Measurements from ENCODE around the gene SPATA31E1. TPM values are rescaled to one million over a fixed set of nuclear protein-coding genes. Genes with fewer than 3 reads are reported as not detected.

Gene SPATA31E1
- total RNA-seq, 6 donors from 2014 or later: not detected

GRCh38 chr9:87868635-87869034 is 14.0 kb upstream of the SPATA31E1 start:
- WGBS, 2 donors: 83 to 100% methylated on average over 1 of the region's 3 CpGs
- no peaks in the 10 kb centered on the region for H3K9me3 ChIP-seq
- H3K27ac ChIP-seq: no peak overlapping the region
- H3K4me3 ChIP-seq: no peak overlapping the region
- H3K4me1 ChIP-seq: no peaks in the 10 kb centered on the region
- no peaks in the 10 kb centered on the region for H3K27me3 ChIP-seq
- H3K36me3 ChIP-seq: no peaks in the 10 kb centered on the region
- DNase-seq (no peak), ATAC-seq (ENCODE audit: low FRiP score in 2 of 2) (no peak)
- TF ChIP-seq POLR2A (IDR thresholded peaks at IDR 0.05) (no peak), POLR2AphosphoS5 (IDR thresholded peaks at IDR 0.05) (no peak), EP300 (IDR thresholded peaks at IDR 0.05) (no peak)
- TF ChIP-seq, protein P1, sequence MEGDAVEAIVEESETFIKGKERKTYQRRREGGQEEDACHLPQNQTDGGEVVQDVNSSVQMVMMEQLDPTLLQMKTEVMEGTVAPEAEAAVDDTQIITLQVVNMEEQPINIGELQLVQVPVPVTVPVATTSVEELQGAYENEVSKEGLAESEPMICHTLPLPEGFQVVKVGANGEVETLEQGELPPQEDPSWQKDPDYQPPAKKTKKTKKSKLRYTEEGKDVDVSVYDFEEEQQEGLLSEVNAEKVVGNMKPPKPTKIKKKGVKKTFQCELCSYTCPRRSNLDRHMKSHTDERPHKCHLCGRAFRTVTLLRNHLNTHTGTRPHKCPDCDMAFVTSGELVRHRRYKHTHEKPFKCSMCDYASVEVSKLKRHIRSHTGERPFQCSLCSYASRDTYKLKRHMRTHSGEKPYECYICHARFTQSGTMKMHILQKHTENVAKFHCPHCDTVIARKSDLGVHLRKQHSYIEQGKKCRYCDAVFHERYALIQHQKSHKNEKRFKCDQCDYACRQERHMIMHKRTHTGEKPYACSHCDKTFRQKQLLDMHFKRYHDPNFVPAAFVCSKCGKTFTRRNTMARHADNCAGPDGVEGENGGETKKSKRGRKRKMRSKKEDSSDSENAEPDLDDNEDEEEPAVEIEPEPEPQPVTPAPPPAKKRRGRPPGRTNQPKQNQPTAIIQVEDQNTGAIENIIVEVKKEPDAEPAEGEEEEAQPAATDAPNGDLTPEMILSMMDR (IDR thresholded peaks at IDR 0.05): no peak

- 90 to 95% methylated on average over 9 to 11 of the region's 11 CpGs for WGBS, 2 donors
- TF ChIP-seq EP300 (IDR thresholded peaks at IDR 0.05): no peak
- TF ChIP-seq POLR2AphosphoS5 (IDR thresholded peaks at IDR 0.05): no peak
- TF ChIP-seq POLR2A (IDR thresholded peaks at IDR 0.05): no peak
- TF ChIP-seq, protein P1 (IDR thresholded peaks at IDR 0.05): no peak
- Histone ChIP-seq H3K27me3 (no peaks in the 10 kb centered on the region), H3K4me1 (no peaks in the 10 kb centered on the region), H3K27ac (no peak overlapping the region), H3K4me3 (no peak overlapping the region), H3K36me3 (no peaks in the 10 kb centered on the region), H3K9me3 (no peaks in the 10 kb centered on the region)
- DNase-seq: no peak
- ATAC-seq (ENCODE audit: low FRiP score in 2 of 2): peak in 1 of 2 donors; percentile 4
Observed at GRCh38 chr9:87869082-87869481, 13.6 kb upstream of the SPATA31E1 start.

DNA sequence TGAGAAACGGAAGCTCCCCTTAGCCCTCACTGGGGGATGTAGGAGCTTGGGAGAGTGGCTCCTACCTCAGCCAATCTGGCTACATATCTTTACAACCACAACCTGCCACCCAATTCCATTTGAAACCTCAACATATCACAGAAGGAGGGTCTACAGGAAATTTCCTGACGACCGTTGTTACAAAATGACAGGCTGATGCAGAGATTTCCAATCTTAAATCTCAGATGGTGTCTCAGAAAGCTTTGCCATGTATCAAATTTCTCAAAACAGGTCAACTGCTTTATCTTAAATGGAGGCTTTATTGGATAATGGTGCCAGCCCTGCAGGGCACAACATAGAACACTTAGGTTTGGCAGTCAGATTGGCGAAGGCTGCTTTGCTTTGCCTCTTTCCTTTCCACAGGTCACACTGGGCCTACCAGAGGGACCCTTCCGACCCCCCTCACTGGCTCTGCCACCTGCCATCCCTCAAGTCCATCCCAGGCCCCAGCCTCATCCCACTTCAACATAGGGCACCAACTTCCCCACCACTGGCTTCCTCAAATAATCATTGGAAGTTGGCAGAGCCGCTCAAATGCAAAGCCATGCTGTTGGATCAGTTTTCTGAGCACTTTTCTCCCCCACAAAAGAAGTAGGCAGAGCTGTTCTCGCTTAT is 11.1 kb upstream of the SPATA31E1 start:
- TF ChIP-seq EP300 (IDR thresholded peaks at IDR 0.05) (no peak), POLR2AphosphoS5 (IDR thresholded peaks at IDR 0.05) (no peak), POLR2A (IDR thresholded peaks at IDR 0.05) (no peak)
- TF ChIP-seq, protein P1 (IDR thresholded peaks at IDR 0.05): no peak
- H3K27ac ChIP-seq: no peak overlapping the region
- no peak overlapping the region for H3K4me3 ChIP-seq
- no peak for ATAC-seq (ENCODE audit: low FRiP score in 2 of 2)
- H3K9me3 ChIP-seq: no peaks in the 10 kb centered on the region
- no peaks in the 10 kb centered on the region for H3K27me3 ChIP-seq
- WGBS, 2 donors: 88 to 99% methylated on average over 6 to 7 of the region's 7 CpGs
- DNase-seq: no peak
- H3K36me3 ChIP-seq: no peaks in the 10 kb centered on the region
- H3K4me1 ChIP-seq: no peaks in the 10 kb centered on the region

GRCh38 chr9:87872079-87872624 is 10.5 kb upstream of the SPATA31E1 start:
- ATAC-seq (ENCODE audit: low FRiP score in 2 of 2) (no peak), DNase-seq (no peak)
- no peak overlapping the region for H3K27ac ChIP-seq
- no peaks in the 10 kb centered on the region for H3K4me1 ChIP-seq
- TF ChIP-seq EP300 (IDR thresholded peaks at IDR 0.05) (no peak), POLR2AphosphoS5 (IDR thresholded peaks at IDR 0.05) (no peak), POLR2A (IDR thresholded peaks at IDR 0.05) (no peak)
- TF ChIP-seq, protein P1 (IDR thresholded peaks at IDR 0.05): no peak
- H3K9me3 ChIP-seq: no peaks in the 10 kb centered on the region
- WGBS, 2 donors: 90 to 95% methylated on average over 4 of the region's 8 CpGs
- H3K27me3 ChIP-seq: no peaks in the 10 kb centered on the region
- H3K4me3 ChIP-seq: no peak overlapping the region
- H3K36me3 ChIP-seq: no peaks in the 10 kb centered on the region
